Measurements from ENCODE around the gene RHOH.

The RHOH gene

GRCh38 chr4:40238700-40239548 lies 42.1 kb downstream of the RHOH start:
- DNase-seq = peak; percentile 92

GRCh38 chr4:40240040-40240653 lies 43.3 kb downstream of the RHOH start:
- peak; percentile 62 for DNase-seq

DNA sequence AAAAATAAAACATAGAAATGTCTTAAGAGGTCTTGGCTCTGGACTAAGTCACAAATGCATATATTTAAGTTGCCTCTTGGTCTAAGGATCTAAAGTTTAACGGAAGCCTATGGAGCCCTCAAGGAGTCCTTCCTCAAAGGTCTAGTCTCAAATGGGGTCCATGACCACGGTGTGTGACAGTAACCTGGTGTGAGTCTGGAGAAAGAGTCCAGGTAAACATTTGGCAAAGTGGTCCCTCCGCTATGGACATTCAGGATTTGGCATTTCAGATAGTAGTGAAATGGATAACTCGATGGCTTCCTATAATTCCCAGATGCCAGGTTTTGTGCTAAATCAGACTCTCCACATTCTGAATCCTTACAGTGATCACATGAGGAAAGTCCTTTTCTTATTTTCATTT lies 44.2 kb downstream of the RHOH start:
- peak; percentile 50 for DNase-seq

- DNase-seq = peak; percentile 81
Measured at GRCh38 chr4:40241941-40242340, 45.1 kb downstream of the RHOH start.

DNA sequence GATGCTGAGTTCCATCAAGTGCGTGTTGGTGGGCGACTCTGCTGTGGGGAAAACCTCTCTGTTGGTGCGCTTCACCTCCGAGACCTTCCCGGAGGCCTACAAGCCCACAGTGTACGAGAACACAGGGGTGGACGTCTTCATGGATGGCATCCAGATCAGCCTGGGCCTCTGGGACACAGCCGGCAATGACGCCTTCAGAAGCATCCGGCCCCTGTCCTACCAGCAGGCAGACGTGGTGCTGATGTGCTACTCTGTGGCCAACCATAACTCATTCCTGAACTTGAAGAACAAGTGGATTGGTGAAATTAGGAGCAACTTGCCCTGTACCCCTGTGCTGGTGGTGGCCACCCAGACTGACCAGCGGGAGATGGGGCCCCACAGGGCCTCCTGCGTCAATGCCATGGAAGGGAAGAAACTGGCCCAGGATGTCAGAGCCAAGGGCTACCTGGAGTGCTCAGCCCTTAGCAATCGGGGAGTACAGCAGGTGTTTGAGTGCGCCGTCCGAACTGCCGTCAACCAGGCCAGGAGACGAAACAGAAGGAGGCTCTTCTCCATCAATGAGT lies 46.6 kb downstream of the RHOH start:
- DNase-seq = peak; percentile 68

GRCh38 chr4:40244606-40245005 lies 47.8 kb downstream of the RHOH start:
- no peak for DNase-seq

DNA sequence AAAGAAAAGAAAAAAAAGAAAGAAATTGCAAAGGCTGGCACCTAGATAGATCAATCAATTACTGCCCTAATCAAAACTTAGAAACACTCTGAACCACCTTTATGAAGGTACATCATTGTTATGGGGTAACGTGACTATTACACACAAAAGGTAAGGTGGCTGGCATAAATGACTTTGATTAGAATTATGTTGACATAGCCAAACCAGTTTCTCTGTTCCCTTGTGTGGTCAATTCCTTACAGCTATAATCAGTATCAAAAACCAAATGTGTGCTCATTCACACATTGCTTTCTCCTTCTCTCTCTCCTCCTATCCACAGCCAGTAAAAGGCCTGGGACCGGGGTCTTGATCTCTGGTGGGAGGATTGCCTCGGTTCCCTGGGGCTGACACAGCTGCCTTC lies 48.7 kb downstream of the RHOH start:
- no peak for DNase-seq

GRCh38 chr4:40246011-40246900 lies 49.4 kb downstream of the RHOH start:
- DNase-seq = no peak

- DNase-seq = no peak
Measured at GRCh38 chr4:40246938-40247337, 50.1 kb downstream of the RHOH start.

- peak; percentile 84 for DNase-seq
Measured at GRCh38 chr4:40247350-40247749, 50.5 kb downstream of the RHOH start.

- no peak for DNase-seq
Measured at GRCh38 chr4:40251366-40251765, 54.5 kb downstream of the RHOH start.

GRCh38 chr4:40253906-40254305 lies 57.1 kb downstream of the RHOH start:
- DNase-seq = no peak

- DNase-seq = peak; percentile 69
Measured at GRCh38 chr4:40254608-40255392, 58.0 kb downstream of the RHOH start.

DNA sequence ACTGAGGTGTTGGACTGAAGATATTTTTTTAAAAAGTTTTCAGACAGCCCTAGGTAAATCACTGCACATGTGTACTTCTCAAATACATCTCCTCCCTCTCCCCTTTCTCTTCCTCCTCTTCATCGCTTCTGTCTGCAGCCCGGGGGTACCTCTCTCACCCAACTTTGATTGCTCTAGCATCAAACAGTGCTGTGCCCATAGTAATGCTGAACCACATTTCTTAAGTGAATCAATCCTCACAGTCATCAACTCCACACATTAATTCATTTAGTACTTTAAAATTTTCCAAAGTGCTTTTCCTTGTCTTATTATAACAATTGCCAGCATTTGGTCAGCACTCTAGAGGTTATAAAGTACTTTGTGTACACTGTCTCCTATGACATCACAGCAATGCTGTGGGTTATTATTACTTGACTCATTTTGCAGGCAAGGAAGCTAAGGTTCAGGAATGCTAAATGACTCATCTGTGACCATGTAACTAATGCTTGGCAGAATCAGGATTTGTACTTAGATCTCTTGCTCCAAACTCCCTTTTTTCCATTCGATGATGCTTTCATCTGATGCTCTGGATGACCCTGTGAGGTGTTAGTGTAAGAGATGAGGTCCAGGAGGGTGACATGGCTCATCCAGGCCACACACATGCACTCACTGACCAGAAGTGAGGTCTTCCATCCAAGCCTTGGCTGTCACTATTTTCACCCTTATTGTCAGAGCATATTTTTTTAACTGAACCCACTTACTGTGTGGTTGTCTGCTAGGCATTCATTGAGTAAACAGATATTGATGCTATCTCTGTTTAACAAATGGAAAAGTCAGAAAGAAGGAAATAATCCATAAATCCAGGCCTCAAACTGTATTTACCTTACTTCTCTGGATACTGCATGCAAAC lies 58.8 kb downstream of the RHOH start:
- DNase-seq = no peak

- no peak for DNase-seq
Measured at GRCh38 chr4:40256329-40256728, 59.5 kb downstream of the RHOH start.

DNA sequence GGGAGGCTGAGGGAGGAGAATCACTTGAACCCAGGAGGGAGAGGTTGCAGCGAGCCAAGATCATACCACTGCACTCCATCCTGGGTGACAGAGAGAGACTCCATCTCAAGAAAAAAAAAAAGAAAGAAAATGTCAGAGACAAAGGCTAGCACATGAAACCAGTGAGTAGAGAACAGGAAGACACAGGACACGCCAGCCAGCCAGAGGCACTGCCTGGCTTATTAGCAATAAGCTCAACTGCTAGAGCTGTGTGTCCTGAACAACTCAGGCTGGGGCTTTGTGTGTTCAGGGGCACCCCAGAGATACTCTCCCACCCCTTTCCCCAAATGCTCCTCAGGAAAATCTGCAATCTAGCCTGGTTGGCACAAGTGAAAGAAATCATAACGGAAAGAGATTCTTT lies 60.0 kb downstream of the RHOH start:
- no peak for DNase-seq

GRCh38 chr4:40258627-40259026 lies 61.8 kb downstream of the RHOH start:
- no peak for DNase-seq

GRCh38 chr4:40261231-40262076 lies 64.6 kb downstream of the RHOH start:
- no peak for DNase-seq

- no peak for DNase-seq
Measured at GRCh38 chr4:40262077-40262528, 65.3 kb downstream of the RHOH start.

DNA sequence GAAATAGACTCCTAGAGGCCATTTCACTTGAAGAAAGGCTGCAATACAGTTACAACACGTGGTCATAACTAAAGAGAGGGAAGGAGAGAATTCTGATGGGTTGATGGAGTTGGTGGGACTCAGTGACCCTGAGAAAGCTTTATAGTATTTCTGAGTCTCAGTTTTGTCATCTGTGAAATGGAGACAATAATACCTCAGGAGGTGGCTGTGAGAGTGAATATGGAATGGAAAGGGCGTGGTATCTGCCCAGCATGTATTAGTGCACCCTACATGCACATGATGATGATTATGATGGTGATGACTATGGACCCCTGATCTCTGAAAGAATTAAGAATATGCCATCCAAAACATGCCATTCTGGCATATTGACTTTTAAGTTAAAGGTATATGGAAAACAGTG lies 66.0 kb downstream of the RHOH start:
- no peak for DNase-seq
